Adrenal gland (tissue), 12 donors: ENCODE results near the gene PTPRN2. TPM values are rescaled to one million over a fixed set of nuclear protein-coding genes. Genes with fewer than 3 reads are reported as not detected.

Experiments used
- DNase-seq, 7 donors: peaks; one replicate each; pipeline ENCODE4 v3.0.0-alpha.2; 2019 to 2020
- H3K27ac ChIP-seq, 5 donors: fragments of 200-600 bp; sonication (generic) in 4 of 5; 1 replicate in 3 of 5; 2 replicates in 2 of 5; pipeline versions ENCODE4 v1.5.1 to v1.8.0; 2016 to 2020; ENCODE audit warnings: mild to moderate bottlenecking in 1 of 5
- H3K27me3 ChIP-seq: fragments of 200-600 bp; 2 replicates; pipeline ENCODE4 v1.8.0; 2021
- H3K36me3 ChIP-seq, 2 donors: fragments of 200-600 bp; replicated peaks in 1 of 2; 1 replicate in 1 of 2; 2 replicates in 1 of 2; pipeline versions ENCODE4 v1.5.1 to v1.8.0; 2018 to 2022
- H3K4me1 ChIP-seq, 2 donors: fragments of 200-600 bp; replicated peaks in 1 of 2; 1 replicate in 1 of 2; 2 replicates in 1 of 2; pipeline versions ENCODE4 v1.5.1 to v1.8.0; 2018 to 2021
- H3K4me3 ChIP-seq, 4 donors: fragments of 200-600 bp; sonication (generic) in 3 of 4; one replicate each; pipeline ENCODE4 v1.5.1; 2016 to 2018
- H3K9me3 ChIP-seq, 3 donors: fragments of 200-600 bp; sonication (generic) in 1 of 3; replicated peaks in 1 of 3; 1 replicate in 2 of 3; 2 replicates in 1 of 3; pipeline versions ENCODE4 v1.5.1 to v1.8.0; 2016 to 2021
- POLR2A ChIP-seq, 2 donors: fragments of 450-650 bp; IDR thresholded peaks; one replicate each; pipeline ENCODE4 v1.6.1; 2017; ENCODE audit warnings: antibody characterized with exemption in 2 of 2, mild to moderate bottlenecking in 2 of 2, moderate library complexity in 1 of 2
- WGBS, 4 donors: extraction: QIAGEN DNeasy Blood & Tissue Kit in 2 of 4; methylation state at CpG; one replicate each; pipeline versions ENCODE4 v1.1.5 to v1.1.7; 2013 to 2017; 5-methylcytosine and 5-hydroxymethylcytosine counted together
- intact Hi-C, 2 donors: fragments of 100-400 bp; cut with DNase I; formaldehyde crosslinking; loops; one replicate each; pipeline versions ENCODE4 v1.14.1 to v1.15.0; 2022 to 2023
- polyA plus RNA-seq, 3 donors: library from polyadenylated mRNA; stranded (reverse); fragments of 200-250 nt in 2 of 3; fragments of 350-450 nt in 1 of 3; fragmentation: Illumina TruSeq in 1 of 3; extraction: RNeasy Lipid Tissue Mini Kit (QIAGEN cat#74804) in 1 of 3; gene quantifications; one replicate each; pipeline ENCODE4 v1.2.3, GENCODE V29; 2013 to 2014
- total RNA-seq, 9 donors: library from RNA; depleted of rRNA in 4 of 9; stranded (reverse); fragments of >200 nt in 4 of 9; fragments of 120-200 nt in 1 of 9; fragmentation: NEBNext Ultra II Directional in 1 of 9; extraction: Animal tissue kit (Norgen Biotek cat#: 25700) in 1 of 9; gene quantifications; one replicate each; pipeline versions ENCODE4 v1.1.0 to v1.2.4, GENCODE V29; 2013 to 2023
- TF ChIP-seq, protein P1 (sequence below), 6 experiments: fragments of 450-650 bp in 4 of 6; fragments of 200-600 bp in 2 of 6; sonication (generic) in 1 of 6; IDR thresholded peaks; 1 replicate in 5 of 6; 2 replicates in 1 of 6; pipeline versions ENCODE4 v1.5.1 to v1.8.0; 2016 to 2021; ENCODE audit warnings: antibody characterized with exemption in 6 of 6, mild to moderate bottlenecking in 2 of 6, moderate library complexity in 1 of 6
- donor health status: healthy with polysubstance abuse.
- donor health status: Bipolar disorder and iron deficiency.
- donor health status: DM: yes; HTN: yes; CAD: no.
- donor health status: DM: no; HTN: no; CAD: no.
- donor health status: DM: no; HTN: no; CAD: no.
- donor health status: DM: yes; HTN: yes; CAD: no.

Gene PTPRN2
- total and polyA plus RNA-seq, 12 donors, result 2.2 to 16.2 (median 3.4) TPM

DNA sequence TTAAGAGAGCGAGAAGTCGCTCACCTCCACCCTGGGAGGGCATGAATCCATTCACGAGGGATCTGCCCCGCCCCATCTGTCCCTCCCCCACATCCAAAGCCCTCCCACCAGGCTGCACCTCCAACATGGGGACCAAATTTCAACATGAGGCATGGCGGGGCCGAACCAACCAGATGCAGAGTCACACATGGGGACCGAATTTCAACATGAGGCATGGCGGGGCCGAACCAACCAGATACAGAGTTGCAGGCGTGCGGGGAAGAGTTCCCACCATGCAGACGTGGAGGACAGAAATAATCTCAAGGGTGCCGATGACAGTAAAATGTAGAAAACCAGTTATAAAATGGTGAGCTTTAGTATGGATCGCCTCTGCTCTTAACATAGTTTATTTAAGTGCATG lies 686.5 kb downstream of the PTPRN2 start:
- intact Hi-C loops, result no loop called here

DNA sequence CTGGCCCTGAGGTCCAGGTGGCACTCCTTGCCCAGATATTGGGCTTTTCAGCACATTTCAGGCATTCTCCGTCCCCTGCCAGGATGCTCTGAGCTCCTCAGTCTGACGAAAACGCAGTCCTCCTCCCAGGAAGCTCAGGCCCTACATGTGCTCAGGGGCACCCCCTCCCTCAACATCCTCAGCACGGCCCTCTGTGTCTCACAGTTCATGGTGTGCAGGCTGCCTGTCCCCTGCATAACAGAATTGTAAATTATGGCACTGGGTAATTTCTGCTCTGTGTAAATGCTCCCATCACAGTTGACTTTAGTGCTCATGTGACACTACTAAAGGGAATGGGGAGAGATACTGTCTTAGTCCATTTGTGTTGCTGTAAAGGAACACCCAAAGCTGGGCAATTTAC lies 687.1 kb downstream of the PTPRN2 start:
- Histone ChIP-seq H3K36me3 (no peaks in the 10 kb centered on the region), H3K4me3 (no peak overlapping the region), H3K9me3 (no peaks in the 10 kb centered on the region), H3K27ac (no peak overlapping the region), H3K27me3 (no peaks in the 10 kb centered on the region), H3K4me1 (no peaks in the 10 kb centered on the region)
- 81 to 89% (median 83%) methylated on average over 3 to 4 of the region's 4 CpGs for WGBS, 4 donors
- intact Hi-C loops, result no loop called here
- no peak for DNase-seq
- TF ChIP-seq, protein P1, sequence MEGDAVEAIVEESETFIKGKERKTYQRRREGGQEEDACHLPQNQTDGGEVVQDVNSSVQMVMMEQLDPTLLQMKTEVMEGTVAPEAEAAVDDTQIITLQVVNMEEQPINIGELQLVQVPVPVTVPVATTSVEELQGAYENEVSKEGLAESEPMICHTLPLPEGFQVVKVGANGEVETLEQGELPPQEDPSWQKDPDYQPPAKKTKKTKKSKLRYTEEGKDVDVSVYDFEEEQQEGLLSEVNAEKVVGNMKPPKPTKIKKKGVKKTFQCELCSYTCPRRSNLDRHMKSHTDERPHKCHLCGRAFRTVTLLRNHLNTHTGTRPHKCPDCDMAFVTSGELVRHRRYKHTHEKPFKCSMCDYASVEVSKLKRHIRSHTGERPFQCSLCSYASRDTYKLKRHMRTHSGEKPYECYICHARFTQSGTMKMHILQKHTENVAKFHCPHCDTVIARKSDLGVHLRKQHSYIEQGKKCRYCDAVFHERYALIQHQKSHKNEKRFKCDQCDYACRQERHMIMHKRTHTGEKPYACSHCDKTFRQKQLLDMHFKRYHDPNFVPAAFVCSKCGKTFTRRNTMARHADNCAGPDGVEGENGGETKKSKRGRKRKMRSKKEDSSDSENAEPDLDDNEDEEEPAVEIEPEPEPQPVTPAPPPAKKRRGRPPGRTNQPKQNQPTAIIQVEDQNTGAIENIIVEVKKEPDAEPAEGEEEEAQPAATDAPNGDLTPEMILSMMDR (IDR thresholded peaks at IDR 0.05), result no peak

More for the DNA sequence above, 686.5 kb downstream of the PTPRN2 start:
- H3K9me3 ChIP-seq, result no peaks in the 10 kb centered on the region
- WGBS, 4 donors, result 87 to 90% (median 88%) methylated on average over 14 of the region's 14 CpGs
- H3K36me3 ChIP-seq, result no peaks in the 10 kb centered on the region
- TF ChIP-seq, protein P1 (IDR thresholded peaks at IDR 0.05), result no peak
- TF ChIP-seq POLR2A (IDR thresholded peaks at IDR 0.05), result no peak
- no peaks in the 10 kb centered on the region for H3K4me1 ChIP-seq
- H3K4me3 ChIP-seq, result no peak overlapping the region
- no peak overlapping the region for H3K27ac ChIP-seq
- no peak for DNase-seq
- no peaks in the 10 kb centered on the region for H3K27me3 ChIP-seq

DNA sequence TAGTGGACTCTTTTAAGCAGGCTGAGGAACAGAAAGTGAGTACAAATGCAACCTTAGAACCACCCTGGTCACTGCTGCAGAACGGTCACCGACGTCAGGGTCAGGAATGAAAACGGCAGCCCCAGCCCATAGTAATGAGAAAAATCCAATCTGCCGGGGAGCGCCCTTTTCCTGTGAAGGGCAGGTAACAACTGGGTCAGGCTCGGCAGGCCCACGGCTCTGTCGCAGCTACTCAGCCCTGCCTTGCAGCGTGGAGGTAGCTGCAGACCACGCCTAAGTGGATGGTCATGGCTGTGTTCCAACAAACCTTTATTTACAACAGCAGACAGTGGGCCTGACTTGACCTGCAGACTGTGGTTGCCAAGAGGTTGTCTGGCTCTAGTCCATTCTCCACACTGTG lies 687.6 kb downstream of the PTPRN2 start:
- Histone ChIP-seq H3K27ac (no peak overlapping the region), H3K4me3 (no peak overlapping the region), H3K36me3 (no peaks in the 10 kb centered on the region), H3K27me3 (no peaks in the 10 kb centered on the region), H3K4me1 (no peaks in the 10 kb centered on the region), H3K9me3 (no peaks in the 10 kb centered on the region)
- no peak for DNase-seq
- intact Hi-C loops, result no loop called here
- TF ChIP-seq, protein P1 (IDR thresholded peaks at IDR 0.05), result no peak
- TF ChIP-seq POLR2A (IDR thresholded peaks at IDR 0.05), result no peak
- WGBS, 4 donors, result 76 to 83% (median 79%) methylated on average over 6 to 11 of the region's 11 CpGs

DNA sequence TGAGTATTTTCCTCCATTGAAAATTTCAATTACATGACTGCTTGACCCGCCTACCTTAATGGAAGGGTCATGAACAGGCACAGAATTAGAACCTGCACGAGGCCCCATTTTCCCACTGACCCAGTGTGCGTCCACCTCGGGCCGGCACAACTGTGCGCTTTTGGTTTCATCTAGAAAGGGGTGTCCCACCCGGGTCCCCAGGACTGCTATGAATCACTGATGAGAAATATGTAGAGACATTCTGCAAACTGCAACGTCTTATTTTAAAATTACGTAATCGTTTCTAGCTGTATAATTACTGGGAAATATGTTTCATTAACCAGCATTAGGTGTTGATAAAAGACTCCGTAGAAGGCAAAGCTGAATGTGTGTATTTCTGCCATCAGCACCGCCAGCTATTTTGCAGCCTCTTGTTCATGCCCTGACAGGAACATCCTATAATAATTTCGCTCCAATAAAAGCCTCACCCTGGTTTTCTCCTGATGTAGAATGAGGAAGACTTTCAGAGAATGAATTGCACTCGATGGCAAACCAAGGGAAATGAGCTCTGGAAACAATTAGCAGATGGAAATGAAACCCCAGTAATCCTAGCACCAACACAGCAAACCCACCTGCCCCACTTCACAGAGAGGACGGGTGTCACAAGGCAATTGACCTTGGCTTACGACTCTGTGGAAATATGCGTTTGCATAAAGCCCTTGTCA lies 688.7 kb downstream of the PTPRN2 start:
- Histone ChIP-seq H3K9me3 (no peaks in the 10 kb centered on the region), H3K27ac (no peak overlapping the region), H3K27me3 (no peaks in the 10 kb centered on the region), H3K4me1 (no peaks in the 10 kb centered on the region), H3K4me3 (no peak overlapping the region), H3K36me3 (no peaks in the 10 kb centered on the region)
- 71 to 74% (median 72%) methylated on average over 17 of the region's 17 CpGs for WGBS, 4 donors
- intact Hi-C loops, result no loop called here
- no peak for DNase-seq
- TF ChIP-seq, protein P1 (IDR thresholded peaks at IDR 0.05), result no peak
- TF ChIP-seq POLR2A (IDR thresholded peaks at IDR 0.05), result no peak
